Activated naive CD4-positive, alpha-beta T cell treated with anti-CD3 and anti-CD28 coated beads, Interleukin-2, amount 10 ng/mL, durations not matched to agents 7 days and 5 days (primary cell): ENCODE results near the gene CLDN9.

Experiments
- CTCF ChIA-PET: fragments of 350-600 bp; sonication (Branson Sonifier 250); formaldehyde crosslinking; loops from one replicate; lab custom pipeline; 2021; ENCODE audit warnings: antibody characterized with exemption; lab: Charles Lee
- DNase-seq: peaks from one replicate; pipeline ENCODE4 v3.0.0-alpha.2; 2020
- H3K27ac Mint-ChIP-seq: one replicate; pipeline ENCODE4 v1.8.0; 2021; ENCODE audit warnings: mild to moderate bottlenecking, moderate library complexity, mixed read lengths
- H3K27me3 Mint-ChIP-seq: one replicate; pipeline ENCODE4 v1.8.0; 2021; ENCODE audit warnings: mild to moderate bottlenecking, mixed read lengths
- H3K36me3 Mint-ChIP-seq: one replicate; pipeline ENCODE4 v1.8.0; 2021; ENCODE audit warnings: mixed read lengths
- H3K4me1 Mint-ChIP-seq: one replicate; pipeline ENCODE4 v1.8.0; 2021; ENCODE audit warnings: mixed read lengths
- H3K4me3 Mint-ChIP-seq: one replicate; pipeline ENCODE4 v1.8.0; 2021; ENCODE audit warnings: mild to moderate bottlenecking, moderate library complexity, mixed read lengths
- H3K9me3 Mint-ChIP-seq: one replicate; pipeline ENCODE4 v1.8.0; 2021; ENCODE audit warnings: mixed read lengths

Gene CLDN9

GRCh38 chr16:3027983-3028715, 15.4 kb downstream of the CLDN9 start:
- CTCF ChIA-PET, result interaction anchor here (0.7 to 18.9 kb wide), 18 partner anchors 9 to 138 kb away, joined by 3 to 300 read pairs (median 6); partner anchors contain the start of genes CLDN6, CLDN9, MMP25 and TNFRSF12A
- peaks cover 20% of the 10 kb centered on the region for H3K36me3 Mint-ChIP-seq
- H3K4me3 Mint-ChIP-seq, result peak overlapping the region; percentile 63
- no peaks in the 10 kb centered on the region for H3K9me3 Mint-ChIP-seq
- peak overlapping the region; percentile 75 for H3K27ac Mint-ChIP-seq
- H3K27me3 Mint-ChIP-seq, result peaks cover 51% of the 10 kb centered on the region
- peaks cover 69% of the 10 kb centered on the region for H3K4me1 Mint-ChIP-seq
- DNase-seq, result peak; percentile 92

DNA sequence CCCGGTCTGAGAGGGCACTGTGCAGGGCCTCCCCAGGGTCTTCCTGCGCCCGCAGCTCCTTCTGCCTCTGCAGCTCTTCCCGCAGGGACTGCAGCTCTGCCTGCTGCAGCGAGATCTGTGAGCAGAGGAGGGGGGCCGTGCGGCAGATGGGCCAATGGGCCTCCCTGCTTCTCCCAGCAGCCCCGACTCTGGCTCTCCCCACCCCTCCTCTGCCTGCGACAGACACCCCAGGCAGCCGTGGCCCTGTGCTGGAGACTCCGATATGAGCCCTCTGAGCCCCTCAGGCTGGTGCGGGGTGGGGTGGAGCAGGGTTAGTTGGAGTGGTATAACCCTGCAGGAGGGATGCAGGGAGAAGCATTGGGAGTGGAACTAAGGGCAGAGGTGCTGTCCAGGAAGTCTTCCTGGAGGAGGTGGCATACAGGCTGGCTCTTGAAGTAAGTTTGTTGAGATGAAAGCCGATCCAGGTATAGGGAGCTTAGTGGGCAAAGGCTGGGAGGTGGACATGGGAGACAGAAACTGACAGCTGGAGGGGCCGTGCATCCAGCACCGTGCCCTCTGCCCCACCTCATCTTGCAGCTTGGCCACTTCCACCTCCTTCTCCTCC, 16.1 kb downstream of the CLDN9 start:
- Mint-ChIP-seq H3K27ac (peak overlapping the region; percentile 69), H3K9me3 (no peaks in the 10 kb centered on the region), H3K27me3 (peaks cover 58% of the 10 kb centered on the region), H3K4me1 (peaks cover 65% of the 10 kb centered on the region), H3K36me3 (peaks cover 21% of the 10 kb centered on the region), H3K4me3 (peak overlapping the region; percentile 77)
- CTCF ChIA-PET, result interaction anchor here (1.0 to 18.9 kb wide), 20 partner anchors 9 to 137 kb away, joined by 3 to 300 read pairs (median 6); partner anchors contain the start of genes CLDN6, CLDN9, MMP25 and TNFRSF12A
- no peak for DNase-seq

DNA sequence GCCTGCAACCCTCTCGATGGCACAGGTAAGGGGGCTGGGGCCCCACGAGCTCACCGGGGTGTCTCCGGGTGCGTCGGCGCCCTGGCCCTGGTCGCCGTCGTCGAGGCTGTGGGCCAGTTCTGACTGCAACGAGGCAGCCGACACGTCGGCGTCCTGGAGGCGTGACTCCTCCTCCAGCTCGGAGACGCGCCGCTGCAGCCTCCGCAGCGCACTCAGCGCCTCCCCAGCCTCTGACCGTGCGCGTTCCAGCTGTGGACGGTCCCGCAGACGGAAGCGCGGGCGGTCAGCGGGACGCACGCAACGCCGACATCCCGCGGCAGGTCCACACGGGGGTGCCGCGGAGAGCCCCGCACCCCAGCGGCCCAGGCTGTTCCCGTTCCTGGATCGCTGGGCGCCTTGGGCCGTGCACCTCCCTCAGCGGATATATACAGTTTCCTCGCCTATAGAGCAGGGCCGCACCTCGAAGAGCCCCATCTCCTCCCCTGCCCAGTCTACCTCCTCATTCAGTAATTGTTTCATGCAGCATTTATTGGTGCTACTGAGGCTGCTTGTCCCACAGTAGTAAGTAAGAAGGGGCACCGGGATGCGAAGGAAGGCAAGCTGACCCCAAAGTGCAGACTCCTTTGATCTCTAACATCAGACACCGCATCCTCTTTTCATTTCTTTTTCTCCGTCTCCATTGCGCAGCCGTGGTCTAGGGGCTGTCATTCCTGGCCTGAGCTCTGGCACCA, 16.9 kb downstream of the CLDN9 start:
- peak overlapping the region; percentile 77 for H3K4me3 Mint-ChIP-seq
- no peak overlapping the region for H3K27ac Mint-ChIP-seq

GRCh38 chr16:3030222-3031212, 17.8 kb downstream of the CLDN9 start:
- Mint-ChIP-seq H3K4me1 (peaks cover 57% of the 10 kb centered on the region), H3K9me3 (no peaks in the 10 kb centered on the region), H3K36me3 (peaks cover 19% of the 10 kb centered on the region), H3K27ac (no peak overlapping the region), H3K4me3 (peak overlapping the region; percentile 77), H3K27me3 (peaks cover 75% of the 10 kb centered on the region)
- CTCF ChIA-PET, result interaction anchor here (0.8 to 18.9 kb wide), 18 partner anchors 11 to 141 kb away, joined by 3 to 300 read pairs (median 8); partner anchors contain the start of genes CLDN6, CLDN9, MMP25 and TNFRSF12A
- DNase-seq, result no peak

More for the DNA sequence above, 16.9 kb downstream of the CLDN9 start:
- peaks cover 60% of the 10 kb centered on the region for H3K4me1 Mint-ChIP-seq
- H3K9me3 Mint-ChIP-seq, result no peaks in the 10 kb centered on the region
- CTCF ChIA-PET, result interaction anchor here (0.8 to 18.9 kb wide), 14 partner anchors 10 to 136 kb away, joined by 3 to 300 read pairs (median 11); partner anchors contain the start of genes CLDN6, CLDN9, MMP25 and TNFRSF12A
- H3K27me3 Mint-ChIP-seq, result peaks cover 66% of the 10 kb centered on the region
- H3K36me3 Mint-ChIP-seq, result peaks cover 19% of the 10 kb centered on the region
- DNase-seq, result peak; percentile 75

GRCh38 chr16:3032624-3033023, 19.9 kb downstream of the CLDN9 start:
- Mint-ChIP-seq H3K27me3 (peaks cover 96% of the 10 kb centered on the region), H3K9me3 (no peaks in the 10 kb centered on the region), H3K4me3 (no peak overlapping the region), H3K36me3 (peaks cover 5% of the 10 kb centered on the region), H3K27ac (no peak overlapping the region), H3K4me1 (peaks cover 54% of the 10 kb centered on the region)
- CTCF ChIA-PET, result interaction anchor here (1.2 to 18.9 kb wide), 14 partner anchors 10 to 250 kb away, joined by 3 to 300 read pairs (median 8); partner anchors contain the start of genes CLDN6, CLDN9, MMP25 and TNFRSF12A
- no peak for DNase-seq

- Mint-ChIP-seq H3K36me3 (peaks cover 2% of the 10 kb centered on the region), H3K4me3 (no peak overlapping the region), H3K27ac (no peak overlapping the region), H3K9me3 (no peaks in the 10 kb centered on the region), H3K4me1 (peaks cover 30% of the 10 kb centered on the region), H3K27me3 (peaks cover 100% of the 10 kb centered on the region)
- DNase-seq, result no peak
- CTCF ChIA-PET, result interaction anchor here (8.5 to 18.9 kb wide), 3 partner anchors 22 to 95 kb away, joined by 71 to 300 read pairs (median 105); partner anchors contain the start of gene CLDN9
Observed at GRCh38 chr16:3035289-3035971, 22.7 kb downstream of the CLDN9 start.

GRCh38 chr16:3035972-3036725, 23.4 kb downstream of the CLDN9 start:
- Mint-ChIP-seq H3K9me3 (no peaks in the 10 kb centered on the region), H3K27me3 (peaks cover 100% of the 10 kb centered on the region), H3K4me3 (no peak overlapping the region), H3K36me3 (peaks cover 2% of the 10 kb centered on the region), H3K4me1 (peaks cover 28% of the 10 kb centered on the region), H3K27ac (peak overlapping the region; percentile 49)
- CTCF ChIA-PET, result interaction anchor here (8.7 to 18.9 kb wide), 2 partner anchors 22 to 31 kb away, joined by 71 to 300 read pairs; partner anchors contain the start of gene CLDN9
- no peak for DNase-seq

DNA sequence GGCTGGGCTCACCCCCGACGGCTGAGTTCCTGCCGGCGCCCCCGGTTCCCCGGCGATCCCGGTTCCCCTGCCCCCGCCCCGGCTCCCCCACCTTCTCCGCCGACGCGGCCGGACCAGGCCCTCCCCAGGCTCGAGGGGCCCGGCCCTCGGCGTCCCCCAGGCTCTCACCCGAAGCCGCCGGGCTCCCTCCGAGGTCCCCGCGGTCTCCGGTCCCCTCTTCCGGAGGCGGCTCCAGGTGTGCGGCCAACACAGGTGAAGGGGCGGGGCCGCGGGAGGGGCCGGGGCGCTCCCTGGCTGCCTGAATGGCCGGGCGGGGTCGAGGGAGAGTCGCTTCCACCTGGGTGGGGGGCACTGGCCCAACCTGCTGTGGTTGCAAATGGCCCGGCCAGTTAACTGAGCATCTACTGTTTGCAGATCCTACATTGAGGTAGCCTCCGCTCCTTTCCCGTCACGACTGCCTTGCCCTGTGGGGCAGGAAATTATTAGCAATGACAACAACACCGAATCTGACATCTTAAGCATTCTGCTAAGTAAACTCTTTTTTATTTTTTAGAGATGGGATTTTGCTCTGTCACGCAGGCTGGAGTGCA, 24.1 kb downstream of the CLDN9 start, which contains the start of gene BICDL2:
Gene BICDL2, minus strand, starts transcription at position 219 of the 590 bp plus-strand sequence. CDS start 1,448 bp downstream, outside the sequence.
- Mint-ChIP-seq H3K27ac (peak within 1 kb of the TSS; percentile 49), H3K27me3 (peaks cover 100% of the 10 kb centered on the region), H3K4me1 (peaks cover 25% of the 10 kb centered on the region), H3K9me3 (no peaks in the 10 kb centered on the region), H3K36me3 (peaks cover 2% of the 10 kb centered on the region), H3K4me3 (no peak within 1 kb of the TSS)
- DNase-seq, result no peak
- CTCF ChIA-PET, result interaction anchor here (0.8 kb wide), 1 partner anchor 9 kb away, joined by 5 read pairs; no protein-coding TSS in a partner anchor

DNA sequence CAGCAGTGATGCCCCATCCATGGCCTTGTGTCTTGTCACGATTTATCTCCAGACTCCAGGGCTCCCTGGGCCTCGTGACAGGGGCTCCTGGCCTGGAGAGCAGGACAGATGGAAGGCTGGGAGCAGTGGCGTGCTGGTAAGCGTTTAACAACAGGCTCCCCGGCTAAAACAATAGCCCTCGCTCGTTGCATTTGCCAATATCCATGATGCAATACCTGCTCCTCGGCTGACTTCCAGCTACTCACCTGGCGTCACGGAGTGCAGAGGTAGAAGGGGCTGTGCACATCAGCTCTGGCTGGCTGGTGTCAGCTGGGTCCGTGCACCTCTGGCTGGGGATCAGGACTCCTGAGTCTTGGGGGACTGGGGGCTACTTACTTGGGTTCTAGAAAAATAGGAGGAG, 25.5 kb downstream of the CLDN9 start:
- CTCF ChIA-PET, result interaction anchor here (8.5 kb wide), 1 partner anchor 8 kb away, joined by 80 read pairs; no protein-coding TSS in a partner anchor
- no peak for DNase-seq
- Mint-ChIP-seq H3K27me3 (peaks cover 100% of the 10 kb centered on the region), H3K36me3 (peaks cover 2% of the 10 kb centered on the region), H3K4me1 (peaks cover 16% of the 10 kb centered on the region), H3K9me3 (no peaks in the 10 kb centered on the region), H3K4me3 (no peak overlapping the region), H3K27ac (no peak overlapping the region)

- Mint-ChIP-seq H3K4me1 (peaks cover 17% of the 10 kb centered on the region), H3K27ac (no peak overlapping the region), H3K4me3 (no peak overlapping the region), H3K27me3 (peaks cover 100% of the 10 kb centered on the region), H3K36me3 (peaks cover under 1% of the 10 kb centered on the region), H3K9me3 (no peaks in the 10 kb centered on the region)
- CTCF ChIA-PET, result interaction anchor here (8.5 kb wide), 1 partner anchor 9 kb away, joined by 80 read pairs; no protein-coding TSS in a partner anchor
- DNase-seq, result no peak
Observed at GRCh38 chr16:3038896-3039295, 26.2 kb downstream of the CLDN9 start.

- CTCF ChIA-PET, result interaction anchor here (8.5 kb wide), 1 partner anchor 12 kb away, joined by 80 read pairs; no protein-coding TSS in a partner anchor
- Mint-ChIP-seq H3K4me3 (no peak overlapping the region), H3K4me1 (peaks cover 22% of the 10 kb centered on the region), H3K27ac (no peak overlapping the region), H3K9me3 (no peaks in the 10 kb centered on the region), H3K36me3 (peaks cover 4% of the 10 kb centered on the region), H3K27me3 (peaks cover 100% of the 10 kb centered on the region)
- DNase-seq, result no peak
Observed at GRCh38 chr16:3042376-3042775, 29.7 kb downstream of the CLDN9 start.
